Lung (tissue), 12 donors: ENCODE data around the gene CNMD. TPM values are rescaled to one million over a fixed set of nuclear protein-coding genes. Genes with fewer than 3 reads are reported as not detected.

Experiments used
- ATAC-seq: fragments of 200-7000 bp; cut with Tn5 transposase; one replicate; pipeline ENCODE4 v1.9.1; 2020; ENCODE audit warnings: moderate number of reproducible peaks; ENCODE audit not compliant: insufficient read depth, low FRiP score
- DNase-seq, 3 donors: peaks; one replicate each; pipeline ENCODE4 v3.0.0-alpha.2; 2013 to 2017
- H3K27ac ChIP-seq, 2 donors: one replicate each; pipeline ENCODE4 v1.5.1; 2013; ENCODE audit warnings: mild to moderate bottlenecking in 2 of 2, moderate library complexity in 2 of 2, control low read depth in 1 of 2, inconsistent platforms in 1 of 2, low read depth in 1 of 2, low read length in 1 of 2
- H3K27me3 ChIP-seq, 3 donors: one replicate each; pipeline ENCODE4 v1.5.1; 2013; ENCODE audit warnings: low read length in 2 of 3; ENCODE audit not compliant: control insufficient read depth in 3 of 3, insufficient read depth in 3 of 3
- H3K36me3 ChIP-seq, 4 donors: one replicate each; pipeline ENCODE4 v1.5.1; 2013; ENCODE audit warnings: low read length in 4 of 4, mild to moderate bottlenecking in 1 of 4, moderate library complexity in 1 of 4; ENCODE audit not compliant: control insufficient read depth in 4 of 4, insufficient read depth in 4 of 4
- H3K4me1 ChIP-seq, 5 donors: one replicate each; pipeline ENCODE4 v1.5.1; 2013; ENCODE audit warnings: low read length in 5 of 5, mild to moderate bottlenecking in 2 of 5, moderate library complexity in 1 of 5; ENCODE audit not compliant: control insufficient read depth in 5 of 5, insufficient read depth in 5 of 5
- H3K4me3 ChIP-seq: one replicate; pipeline ENCODE4 v1.5.1; 2013; ENCODE audit warnings: mild to moderate bottlenecking, control low read depth, moderate library complexity
- H3K9ac ChIP-seq, 2 donors: one replicate each; pipeline ENCODE4 v1.5.1; 2013; ENCODE audit warnings: low read length in 2 of 2, control low read depth in 1 of 2; ENCODE audit not compliant: insufficient read depth in 1 of 2
- H3K9me3 ChIP-seq, 4 donors: one replicate each; pipeline ENCODE4 v1.5.1; 2013; ENCODE audit warnings: low read length in 3 of 4, mild to moderate bottlenecking in 1 of 4, moderate library complexity in 1 of 4; ENCODE audit not compliant: control insufficient read depth in 4 of 4, insufficient read depth in 3 of 4
- CTCF ChIP-seq: IDR thresholded peaks from 2 replicates; pipeline ENCODE4 v1.5.1; 2012; ENCODE audit warnings: mild to moderate bottlenecking; ENCODE audit errors: control extremely low read depth, extremely low read depth
- WGBS, 2 donors: extraction: QIAGEN DNeasy Blood & Tissue Kit; methylation state at CpG; one replicate each; pipeline ENCODE4 v1.1.7; 2013; 5-methylcytosine and 5-hydroxymethylcytosine counted together
- polyA plus RNA-seq, 2 donors: library from polyadenylated mRNA; stranded (reverse); fragments of 200-250 nt; gene quantifications; one replicate each; pipeline ENCODE4 v1.2.1, GENCODE V29; 2013
- total RNA-seq, 2 donors: library from RNA; depleted of rRNA in 1 of 2; stranded (reverse); fragments of >200 nt in 1 of 2; gene quantifications; one replicate each; pipeline ENCODE4 v1.2.1, GENCODE V29; 2014 to 2021
- donor health status: control.
- donor health status: control.
- donor health status: Bipolar disorder and iron deficiency.
- donor health status: healthy.
- donor health status: DM: yes; HTN: yes; CAD: no.

CNMD gene
- total and polyA plus RNA-seq, 4 donors, result 0.09 to 1.2 (median 0.10) TPM; not detected in 1

- Histone ChIP-seq H3K27ac (no peak overlapping the region), H3K36me3 (no peaks in the 10 kb centered on the region), H3K4me1 (peaks cover 0 to 3% (median 0%) of the 10 kb centered on the region in 5 donors), H3K9me3 (peaks cover 0 to 2% (median 0%) of the 10 kb centered on the region in 4 donors), H3K27me3 (peaks cover 0 to 3% (median 0%) of the 10 kb centered on the region in 3 donors), H3K4me3 (no peak overlapping the region), H3K9ac (no peak overlapping the region)
- DNase-seq (no peak), ATAC-seq (no peak)
- WGBS, 2 donors, result 82 to 92% methylated on average over 3 of the region's 3 CpGs
- TF ChIP-seq CTCF, result no peak
Observed at GRCh38 chr13:52786766-52787165, 47.1 kb upstream of the CNMD start.

DNA sequence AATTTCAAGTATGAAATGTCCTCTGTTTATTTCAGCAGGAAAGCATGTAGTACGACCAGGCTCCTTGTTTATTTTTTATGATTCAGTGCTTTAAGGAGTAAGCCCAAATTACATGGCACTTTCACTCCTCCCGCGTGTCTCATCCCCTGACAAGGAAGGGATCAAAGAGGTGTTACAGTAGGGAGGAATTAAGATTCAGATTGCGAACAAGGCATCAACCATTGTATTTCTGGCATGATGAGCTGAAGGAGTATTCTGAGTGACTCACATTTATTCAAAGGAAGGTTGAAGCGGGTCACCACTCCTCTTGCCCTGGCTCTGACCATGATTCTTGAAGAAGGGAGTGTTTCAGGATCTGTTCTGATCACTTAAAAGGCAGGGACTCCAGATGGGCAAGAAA is 46.1 kb upstream of the CNMD start:
- WGBS, 2 donors, result 72 to 85% methylated on average over 5 of the region's 5 CpGs
- H3K9me3 ChIP-seq, result peaks cover 0 to 2% (median 0%) of the 10 kb centered on the region in 4 donors
- H3K36me3 ChIP-seq, result no peaks in the 10 kb centered on the region
- DNase-seq (no peak), ATAC-seq (no peak)
- H3K4me3 ChIP-seq, result no peak overlapping the region
- no peak for TF ChIP-seq CTCF
- H3K27ac ChIP-seq, result no peak overlapping the region
- peaks cover 0 to 3% (median 0%) of the 10 kb centered on the region in 5 donors for H3K4me1 ChIP-seq
- H3K27me3 ChIP-seq, result peaks cover 0 to 3% (median 0%) of the 10 kb centered on the region in 3 donors
- H3K9ac ChIP-seq, result no peak overlapping the region

DNA sequence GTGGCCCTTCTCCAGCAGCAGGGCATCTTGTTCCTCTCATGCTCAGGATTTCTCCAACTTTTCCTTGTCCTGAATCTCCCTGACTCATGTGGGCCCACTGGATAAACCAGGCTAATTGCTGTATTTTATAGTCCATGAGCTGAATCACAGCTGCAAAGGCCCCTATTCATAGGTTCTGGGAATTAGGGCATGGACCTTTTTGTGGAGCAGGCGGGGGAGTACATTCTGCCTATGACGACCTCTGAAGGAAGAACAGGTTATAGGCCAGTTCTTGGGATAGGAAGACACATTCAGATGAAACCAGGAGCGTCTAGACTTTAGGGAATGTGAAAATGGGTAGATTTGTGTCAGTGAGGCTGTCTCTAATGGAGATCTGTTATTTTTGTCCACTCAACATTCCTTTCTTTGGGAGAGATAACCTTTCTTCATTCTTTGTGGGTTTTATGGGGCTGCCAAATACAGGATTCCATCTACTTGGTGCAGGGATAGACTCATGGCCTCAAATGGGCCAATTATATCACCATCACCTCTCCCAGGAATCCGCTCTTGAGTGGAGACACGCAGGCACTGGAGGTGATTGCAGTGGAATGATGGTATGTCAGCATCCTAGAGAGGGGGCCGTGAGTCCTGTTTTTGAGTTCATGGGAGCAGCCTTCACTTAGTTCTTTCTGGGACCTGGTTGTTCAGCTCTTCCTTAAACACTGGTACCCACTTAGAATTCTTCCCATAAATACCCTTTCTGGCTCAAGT is 45.1 kb upstream of the CNMD start:
- ATAC-seq, result no peak
- H3K27me3 ChIP-seq, result peaks cover 0 to 3% (median 0%) of the 10 kb centered on the region in 3 donors
- H3K4me1 ChIP-seq, result peaks cover 0 to 3% (median 0%) of the 10 kb centered on the region in 5 donors
- DNase-seq, result no peak
- H3K4me3 ChIP-seq, result no peak overlapping the region
- H3K9ac ChIP-seq, result no peak overlapping the region
- 76 to 97% methylated on average over 6 of the region's 6 CpGs for WGBS, 2 donors
- TF ChIP-seq CTCF, result no peak
- H3K27ac ChIP-seq, result no peak overlapping the region
- H3K36me3 ChIP-seq, result no peaks in the 10 kb centered on the region
- peaks cover 0 to 3% (median 0%) of the 10 kb centered on the region in 4 donors for H3K9me3 ChIP-seq
